Muscle layer of colon (tissue), 2 donors: ENCODE measurements around the gene TSBP1.

ENCODE experiments used
- H3K27ac ChIP-seq: one replicate; pipeline ENCODE4 v1.7.0; 2013; ENCODE audit warnings: low read depth, mild to moderate bottlenecking, low read length, moderate library complexity
- H3K27me3 ChIP-seq, 2 donors: one replicate each; pipeline ENCODE4 v1.7.0; 2013; ENCODE audit warnings: low read length in 2 of 2, mild to moderate bottlenecking in 2 of 2; ENCODE audit not compliant: insufficient read depth in 2 of 2, control insufficient read depth in 1 of 2
- H3K36me3 ChIP-seq: one replicate; pipeline ENCODE4 v1.7.0; 2013; ENCODE audit warnings: mild to moderate bottlenecking, low read length; ENCODE audit not compliant: insufficient read depth
- H3K4me1 ChIP-seq: one replicate; pipeline ENCODE4 v1.7.0; 2013; ENCODE audit warnings: mild to moderate bottlenecking, low read length; ENCODE audit not compliant: insufficient read depth
- H3K4me3 ChIP-seq, 2 donors: one replicate each; pipeline ENCODE4 v1.7.0; 2013; ENCODE audit warnings: low read length in 2 of 2, low read depth in 1 of 2, mild to moderate bottlenecking in 1 of 2, moderate library complexity in 1 of 2
- H3K9ac ChIP-seq: one replicate; pipeline ENCODE4 v1.7.0; 2013; ENCODE audit warnings: low read length
- H3K9me3 ChIP-seq: one replicate; pipeline ENCODE4 v1.7.0; 2013; ENCODE audit warnings: mild to moderate bottlenecking, low read length
- donor health status: abdominal sarcoma.
- donor health status: Adenocarcinoma of cecum.

TSBP1 gene, protein sequence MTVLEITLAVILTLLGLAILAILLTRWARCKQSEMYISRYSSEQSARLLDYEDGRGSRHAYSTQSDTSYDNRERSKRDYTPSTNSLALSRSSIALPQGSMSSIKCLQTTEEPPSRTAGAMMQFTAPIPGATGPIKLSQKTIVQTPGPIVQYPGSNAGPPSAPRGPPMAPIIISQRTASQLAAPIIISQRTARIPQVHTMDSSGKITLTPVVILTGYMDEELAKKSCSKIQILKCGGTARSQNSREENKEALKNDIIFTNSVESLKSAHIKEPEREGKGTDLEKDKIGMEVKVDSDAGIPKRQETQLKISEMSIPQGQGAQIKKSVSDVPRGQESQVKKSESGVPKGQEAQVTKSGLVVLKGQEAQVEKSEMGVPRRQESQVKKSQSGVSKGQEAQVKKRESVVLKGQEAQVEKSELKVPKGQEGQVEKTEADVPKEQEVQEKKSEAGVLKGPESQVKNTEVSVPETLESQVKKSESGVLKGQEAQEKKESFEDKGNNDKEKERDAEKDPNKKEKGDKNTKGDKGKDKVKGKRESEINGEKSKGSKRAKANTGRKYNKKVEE

DNA sequence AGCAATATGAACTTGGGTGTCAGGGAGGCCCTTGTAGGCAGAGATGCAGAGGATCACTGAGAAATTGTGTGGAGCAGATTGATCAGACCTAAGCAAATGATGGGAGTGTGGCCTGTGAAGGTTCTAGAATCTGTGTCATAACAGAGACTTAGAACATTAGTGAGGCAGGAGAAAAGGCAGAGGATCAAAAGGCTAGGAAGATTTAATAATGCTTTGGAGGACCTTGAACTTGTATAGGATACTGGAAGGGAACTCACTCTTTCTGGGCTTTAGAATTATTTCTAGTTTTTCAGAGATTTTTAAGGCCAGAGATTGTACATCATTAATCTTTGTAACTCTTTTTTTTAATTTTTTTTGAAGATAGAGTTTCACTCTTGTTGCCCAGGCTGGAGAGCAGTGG is at the start of gene TSBP1:
Gene TSBP1, minus strand, starts transcription at position 101 of the 400 bp plus-strand sequence. CDS start 197 bp downstream, outside the sequence.
- H3K36me3 ChIP-seq = no peaks in the 10 kb centered on the region
- no peak within 1 kb of the TSS for H3K4me3 ChIP-seq
- no peaks in the 10 kb centered on the region for H3K9me3 ChIP-seq
- H3K27me3 ChIP-seq = no peaks in the 10 kb centered on the region
- H3K4me1 ChIP-seq = no peaks in the 10 kb centered on the region
- H3K9ac ChIP-seq = no peak within 1 kb of the TSS
- no peak within 1 kb of the TSS for H3K27ac ChIP-seq

DNA sequence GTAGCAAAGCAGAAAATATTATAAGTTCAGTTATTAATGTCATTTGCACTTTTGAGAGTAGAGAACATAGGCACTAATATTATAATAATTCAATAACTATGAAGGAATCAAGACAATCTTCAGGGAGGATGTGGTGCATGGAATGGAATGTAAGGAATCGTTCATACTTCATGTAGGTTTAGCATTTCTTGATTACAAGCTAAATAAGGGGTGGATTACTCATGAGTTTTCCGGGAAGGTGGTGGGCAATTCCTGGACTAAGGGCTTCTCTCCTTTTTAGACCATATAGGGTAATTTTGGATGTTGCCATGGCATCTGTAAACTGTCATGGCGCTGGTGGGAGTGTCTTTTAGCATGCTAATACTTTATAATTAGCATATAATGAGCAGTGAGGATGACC is 44.3 kb upstream of the TSBP1 start:
- Histone ChIP-seq H3K9me3 (no peaks in the 10 kb centered on the region), H3K27me3 (peaks cover 0 to 27% of the 10 kb centered on the region in 2 donors), H3K4me3 (no peak overlapping the region), H3K27ac (no peak overlapping the region), H3K36me3 (no peaks in the 10 kb centered on the region), H3K4me1 (no peaks in the 10 kb centered on the region), H3K9ac (no peak overlapping the region)

DNA sequence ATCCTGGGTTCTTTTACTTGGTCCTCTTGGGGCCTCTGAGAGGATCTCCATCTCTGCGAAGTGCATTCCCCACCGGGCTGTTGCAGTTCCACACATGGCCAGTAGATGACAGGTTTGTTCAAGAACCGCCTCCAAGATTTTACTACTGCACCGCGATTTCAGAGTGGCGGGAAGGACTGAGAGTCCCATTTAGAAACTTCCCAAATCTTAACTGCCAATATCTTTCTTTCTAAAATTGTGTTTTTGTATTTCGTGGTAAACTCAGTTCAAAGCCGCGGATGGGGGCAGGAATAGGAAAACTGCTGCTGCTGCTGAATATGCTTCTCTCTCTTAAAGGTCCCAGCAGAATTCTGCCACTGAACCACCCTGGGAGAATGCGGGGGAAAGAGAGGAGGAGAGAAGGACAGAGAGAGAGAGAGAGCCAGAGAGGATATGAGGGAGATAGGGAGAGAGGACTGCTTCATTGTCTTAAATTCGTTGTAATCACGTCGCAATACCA is 43.9 kb upstream of the TSBP1 start:
- Histone ChIP-seq H3K27ac (no peak overlapping the region), H3K4me3 (no peak overlapping the region), H3K4me1 (no peaks in the 10 kb centered on the region), H3K9ac (no peak overlapping the region), H3K27me3 (peaks cover 0 to 24% of the 10 kb centered on the region in 2 donors), H3K9me3 (no peaks in the 10 kb centered on the region), H3K36me3 (no peaks in the 10 kb centered on the region)

DNA sequence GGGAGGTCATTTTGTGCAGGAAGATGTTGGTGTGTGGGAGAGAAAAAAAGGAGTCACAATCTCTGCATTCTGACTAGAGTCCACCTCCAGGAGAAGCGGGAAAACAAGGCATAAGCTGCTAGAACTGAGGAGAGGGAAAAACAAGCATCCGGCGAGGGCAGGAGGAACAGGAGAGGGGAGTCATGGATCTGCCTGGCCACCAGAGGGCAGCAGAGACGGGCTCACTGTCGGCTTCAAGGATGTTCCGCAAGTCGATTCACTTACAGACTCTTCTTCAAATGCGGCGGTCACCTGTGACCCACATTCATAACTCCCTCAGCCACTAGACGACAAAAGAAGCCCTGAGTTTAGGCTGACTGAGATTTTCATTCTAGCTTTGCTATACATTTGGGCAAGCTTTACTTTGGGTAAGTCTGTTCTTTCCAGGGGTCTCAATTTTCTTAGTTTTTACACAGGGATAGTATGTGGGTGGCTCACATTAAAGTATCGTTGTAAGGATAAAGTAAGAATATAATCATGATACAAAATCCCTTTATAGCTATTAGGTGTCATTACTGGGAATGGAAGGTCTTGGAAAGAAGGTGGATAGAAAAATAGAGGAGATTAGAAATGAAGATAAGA is 41.8 kb upstream of the TSBP1 start:
- H3K27me3 ChIP-seq = peaks cover 0 to 24% of the 10 kb centered on the region in 2 donors
- H3K4me1 ChIP-seq = no peaks in the 10 kb centered on the region
- H3K9ac ChIP-seq = no peak overlapping the region
- H3K36me3 ChIP-seq = no peaks in the 10 kb centered on the region
- H3K27ac ChIP-seq = no peak overlapping the region
- no peaks in the 10 kb centered on the region for H3K9me3 ChIP-seq
- H3K4me3 ChIP-seq = no peak overlapping the region

DNA sequence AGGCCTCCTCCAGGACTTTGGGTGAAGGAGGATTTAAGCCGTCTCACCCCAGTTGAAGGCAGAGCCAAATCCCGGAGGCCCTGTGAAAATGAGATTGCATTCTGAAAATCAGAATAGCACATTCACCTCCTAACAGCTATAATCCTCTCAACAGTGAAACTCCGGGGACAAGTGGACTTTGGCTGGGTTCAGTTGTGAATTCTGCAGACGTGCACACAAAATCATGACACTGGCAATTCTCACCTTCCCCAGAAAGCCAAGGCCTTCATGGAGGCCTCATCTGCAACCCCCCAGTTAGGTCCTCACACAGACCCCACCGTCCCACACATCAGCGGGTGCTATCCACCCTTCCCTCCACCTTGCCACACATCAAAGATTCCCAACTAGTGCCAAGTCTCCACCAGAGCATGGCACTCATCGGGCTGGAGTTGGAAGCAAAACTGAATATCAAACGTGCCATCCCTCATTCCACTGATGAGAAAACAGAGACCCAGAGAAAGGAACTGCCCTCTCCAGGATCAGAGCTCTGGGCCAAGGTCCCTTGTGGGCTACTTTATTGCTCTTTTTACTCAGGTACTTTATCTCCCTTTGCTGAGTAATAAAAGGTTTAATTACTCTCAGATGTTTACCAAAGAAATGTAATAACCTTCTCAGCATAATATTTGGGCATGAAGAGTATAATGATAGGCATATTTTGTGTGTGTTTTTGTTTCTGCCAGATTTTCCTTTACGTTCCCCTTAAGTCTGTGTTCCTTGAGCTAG is 40.0 kb upstream of the TSBP1 start:
- Histone ChIP-seq H3K9me3 (no peaks in the 10 kb centered on the region), H3K27ac (no peak overlapping the region), H3K4me1 (no peaks in the 10 kb centered on the region), H3K36me3 (no peaks in the 10 kb centered on the region), H3K9ac (no peak overlapping the region), H3K27me3 (peaks cover 8 to 18% of the 10 kb centered on the region in 2 donors), H3K4me3 (no peak overlapping the region)

DNA sequence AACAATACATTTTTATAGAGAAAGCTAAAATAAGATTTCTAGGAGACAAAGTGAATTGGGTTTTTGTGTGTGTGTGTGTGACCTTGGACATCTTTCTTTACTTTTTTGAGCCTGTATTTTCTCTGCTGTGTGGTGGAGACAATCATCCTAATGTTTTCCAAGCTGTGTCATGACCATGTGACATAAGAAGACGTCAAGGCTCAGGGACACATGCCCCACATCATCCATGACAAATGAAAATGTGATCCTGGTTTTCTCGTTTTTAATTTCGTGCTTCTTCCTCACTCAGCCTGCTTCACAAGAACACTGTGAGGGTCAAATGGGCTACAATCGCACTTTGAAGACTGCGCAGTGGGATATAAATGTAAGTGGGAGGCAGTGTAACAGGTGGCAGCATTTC is 39.2 kb upstream of the TSBP1 start:
- Histone ChIP-seq H3K9me3 (no peaks in the 10 kb centered on the region), H3K4me1 (no peaks in the 10 kb centered on the region), H3K9ac (no peak overlapping the region), H3K27me3 (peaks cover 8 to 11% of the 10 kb centered on the region in 2 donors), H3K36me3 (no peaks in the 10 kb centered on the region), H3K4me3 (no peak overlapping the region), H3K27ac (no peak overlapping the region)

DNA sequence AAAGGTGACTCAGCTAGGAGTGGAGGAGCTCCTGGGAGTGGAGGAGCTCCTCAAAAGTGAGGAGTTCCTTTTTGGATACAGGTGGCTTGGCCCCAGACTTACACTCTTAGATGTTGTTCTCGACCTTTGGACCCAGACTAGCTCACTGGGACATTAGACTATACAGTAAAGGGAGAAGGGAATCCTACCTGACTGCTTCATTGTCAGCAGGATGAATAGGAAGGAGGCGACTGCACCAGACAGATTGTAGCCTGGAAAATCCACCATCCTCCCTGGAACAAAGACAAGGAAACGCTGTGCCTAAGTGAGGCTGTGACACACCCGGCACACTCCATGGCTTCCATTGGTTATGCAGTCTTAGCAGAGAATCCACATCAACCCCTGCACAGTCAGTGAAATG is 35.2 kb upstream of the TSBP1 start, which contains the start of gene BTNL2:
Gene BTNL2, minus strand, starts transcription at position 325 of the 400 bp plus-strand sequence. Its CDS starts 58 bp downstream, at position 267.
- Histone ChIP-seq H3K4me1 (no peaks in the 10 kb centered on the region), H3K27me3 (peaks cover 4 to 25% of the 10 kb centered on the region in 2 donors), H3K9ac (no peak within 1 kb of the TSS), H3K27ac (no peak within 1 kb of the TSS), H3K36me3 (no peaks in the 10 kb centered on the region), H3K9me3 (no peaks in the 10 kb centered on the region), H3K4me3 (no peak within 1 kb of the TSS)

DNA sequence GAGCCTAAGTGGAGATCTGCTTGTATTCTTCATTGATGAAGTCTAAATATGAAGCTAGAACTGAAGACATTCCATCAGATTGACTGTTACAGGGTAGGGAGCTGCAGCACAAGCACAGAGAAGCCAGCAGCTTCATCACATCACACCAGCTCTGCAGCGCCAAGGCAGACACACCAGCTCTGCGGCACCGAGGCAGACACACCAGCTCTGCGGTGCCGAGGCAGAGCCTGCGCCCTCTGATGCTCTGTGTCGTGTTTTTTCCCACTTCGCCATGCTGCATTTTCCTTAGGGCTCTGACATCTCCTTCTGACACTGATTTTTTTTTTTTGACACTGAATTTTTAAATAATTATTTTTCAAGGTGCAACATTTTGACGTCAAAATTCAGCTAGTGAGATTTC is 34.5 kb upstream of the TSBP1 start:
- H3K36me3 ChIP-seq = no peaks in the 10 kb centered on the region
- peaks cover 4 to 25% of the 10 kb centered on the region in 2 donors for H3K27me3 ChIP-seq
- H3K9me3 ChIP-seq = no peaks in the 10 kb centered on the region
- H3K9ac ChIP-seq = no peak overlapping the region
- H3K27ac ChIP-seq = no peak overlapping the region
- H3K4me1 ChIP-seq = no peaks in the 10 kb centered on the region
- no peak overlapping the region for H3K4me3 ChIP-seq

DNA sequence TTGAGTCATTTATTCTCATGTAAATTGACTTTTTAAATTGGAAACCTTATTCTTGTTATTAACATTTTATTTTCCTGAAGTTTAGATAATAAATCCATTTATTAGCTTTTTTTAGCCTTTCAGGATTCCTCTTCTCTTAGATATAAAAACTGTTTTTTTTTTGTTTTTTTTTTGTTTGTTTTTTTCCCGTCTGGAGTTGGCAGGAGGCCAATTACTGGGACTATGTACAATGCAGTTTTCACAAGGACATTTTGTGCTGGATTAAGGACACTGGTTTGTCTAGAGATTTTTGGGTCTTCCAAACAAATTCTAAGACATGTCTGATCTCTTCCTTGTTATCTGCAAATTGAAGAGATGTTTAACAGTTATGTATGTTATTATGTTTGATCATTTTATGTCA is 34.0 kb upstream of the TSBP1 start:
- H3K4me1 ChIP-seq = no peaks in the 10 kb centered on the region
- H3K9me3 ChIP-seq = no peaks in the 10 kb centered on the region
- H3K4me3 ChIP-seq = no peak overlapping the region
- peaks cover 4 to 25% of the 10 kb centered on the region in 2 donors for H3K27me3 ChIP-seq
- no peaks in the 10 kb centered on the region for H3K36me3 ChIP-seq
- H3K27ac ChIP-seq = no peak overlapping the region
- no peak overlapping the region for H3K9ac ChIP-seq

DNA sequence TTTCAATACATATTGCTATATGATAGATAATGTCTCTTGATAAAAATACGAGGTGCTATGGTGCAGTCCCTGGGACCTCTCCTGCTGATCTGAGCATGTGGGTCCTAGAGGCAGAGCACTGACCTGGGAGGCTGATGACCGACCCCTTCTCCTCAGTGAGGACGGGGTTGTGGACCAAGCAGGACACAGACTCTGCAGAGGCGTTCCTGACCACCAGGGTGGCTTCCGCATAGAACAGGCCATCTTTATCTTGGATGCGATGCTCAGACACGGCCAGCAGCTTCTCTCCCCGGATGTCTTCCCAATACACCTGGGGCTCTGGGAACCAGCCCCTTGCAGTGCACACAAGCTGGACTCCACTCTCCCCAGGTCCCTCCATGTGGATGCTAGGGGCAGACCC is 31.1 kb upstream of the TSBP1 start:
- Histone ChIP-seq H3K4me3 (no peak overlapping the region), H3K9me3 (no peaks in the 10 kb centered on the region), H3K27me3 (peaks cover 4 to 19% of the 10 kb centered on the region in 2 donors), H3K27ac (no peak overlapping the region), H3K4me1 (no peaks in the 10 kb centered on the region), H3K9ac (no peak overlapping the region), H3K36me3 (no peaks in the 10 kb centered on the region)
